Activated CD8-positive, alpha-beta memory T cell treated with anti-CD3 and anti-CD28 coated beads for 24 hours (primary cell): Measurements from ENCODE around the gene SOCS4.
"Not testable (repeated sequence)": the region's sequence is repeated elsewhere in the genome, so short reads cannot be mapped to it uniquely, and the experiment has no call there.

Experiments used
- DNase-seq: peaks from one replicate; pipeline ENCODE4 v3.0.0-alpha.2; 2020

SOCS4 gene

DNA sequence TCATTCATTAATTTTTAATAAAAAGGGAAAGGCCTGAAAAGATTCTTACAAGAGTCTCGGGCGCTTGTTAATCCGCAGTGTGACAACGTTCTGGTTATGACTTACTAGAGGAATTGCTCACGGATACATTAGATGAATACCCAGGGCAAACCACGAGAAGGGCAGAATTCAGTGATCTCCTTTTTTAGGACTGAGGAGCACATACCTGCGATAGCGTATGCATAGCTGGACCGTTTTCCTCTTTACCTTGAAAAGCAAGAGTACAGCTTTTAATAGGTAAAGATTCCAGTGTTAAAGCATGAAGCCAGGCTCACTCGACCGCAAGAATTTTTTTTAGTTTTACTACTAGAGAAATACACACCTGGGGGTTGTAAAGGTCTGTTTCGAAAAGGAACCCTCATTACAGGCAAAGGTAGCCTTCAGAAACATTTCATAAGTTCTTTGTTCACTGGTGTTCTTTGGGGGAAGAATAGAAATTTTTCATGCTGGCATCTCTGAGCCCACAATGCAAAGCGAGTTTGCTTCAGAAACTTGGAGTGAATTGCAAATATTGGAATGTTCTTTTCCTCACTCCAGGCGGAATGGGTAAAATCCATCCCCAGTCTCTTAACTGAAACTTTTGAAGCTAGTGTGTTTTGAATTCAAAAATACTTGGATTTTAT, 25.4 kb downstream of the SOCS4 start:
- DNase-seq: no peak

DNA sequence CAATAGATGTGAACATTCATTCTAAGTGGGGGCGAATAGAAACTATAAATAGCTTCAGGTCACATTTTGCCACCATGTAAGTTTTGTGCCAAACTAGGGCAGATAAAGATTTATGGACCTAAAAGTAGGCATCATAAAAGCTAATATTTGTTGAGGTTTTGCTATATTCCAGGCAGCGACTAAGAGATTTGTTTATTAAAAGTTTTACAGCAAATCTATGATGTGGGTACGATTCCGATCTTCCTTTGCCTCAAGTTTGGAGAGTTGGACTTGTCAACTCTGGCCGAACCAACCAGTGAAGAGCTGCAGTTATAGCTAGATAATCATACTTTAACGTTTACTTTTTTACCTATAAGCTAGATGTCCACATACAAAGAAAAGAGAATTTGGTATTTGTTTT, 26.0 kb downstream of the SOCS4 start:
- no peak for DNase-seq

DNA sequence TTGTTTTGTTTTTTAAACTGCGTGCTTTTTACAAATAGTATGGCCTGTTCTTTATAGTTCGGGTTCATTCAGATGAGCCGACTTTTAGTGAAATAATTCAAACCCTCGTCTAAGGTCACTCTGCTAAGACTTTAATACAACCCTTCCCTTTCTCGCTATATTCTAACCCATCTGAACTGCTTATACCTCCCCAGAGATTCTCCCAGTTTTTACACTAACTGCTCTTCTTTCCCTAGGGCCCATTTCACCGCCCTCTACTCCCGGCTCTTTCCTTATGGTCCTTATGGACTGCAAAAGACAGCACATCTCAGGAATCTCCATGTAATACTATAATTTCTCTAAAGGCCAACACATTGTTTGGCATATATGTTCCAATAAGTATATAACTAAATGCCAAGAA, 26.5 kb downstream of the SOCS4 start:
- DNase-seq: no peak

DNA sequence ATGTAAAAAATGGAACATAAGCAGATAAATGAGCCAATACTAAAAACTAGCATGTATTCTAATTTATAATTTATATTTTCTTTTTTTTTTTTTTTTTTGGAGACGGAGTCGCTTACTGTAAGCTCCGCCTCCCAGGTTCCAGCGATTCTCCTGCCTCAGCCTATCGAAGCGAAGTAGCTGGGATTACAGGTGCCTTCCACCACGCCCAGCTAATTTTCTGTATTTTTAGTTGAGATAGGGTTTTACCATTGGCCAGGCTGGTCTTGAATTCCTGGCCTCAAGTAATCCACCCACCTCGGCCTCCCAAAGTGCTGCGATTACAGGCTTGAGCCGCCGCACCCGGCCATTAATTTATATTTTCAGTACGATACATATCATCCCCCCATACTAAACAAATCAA, 27.1 kb downstream of the SOCS4 start:
- DNase-seq: no peak

DNA sequence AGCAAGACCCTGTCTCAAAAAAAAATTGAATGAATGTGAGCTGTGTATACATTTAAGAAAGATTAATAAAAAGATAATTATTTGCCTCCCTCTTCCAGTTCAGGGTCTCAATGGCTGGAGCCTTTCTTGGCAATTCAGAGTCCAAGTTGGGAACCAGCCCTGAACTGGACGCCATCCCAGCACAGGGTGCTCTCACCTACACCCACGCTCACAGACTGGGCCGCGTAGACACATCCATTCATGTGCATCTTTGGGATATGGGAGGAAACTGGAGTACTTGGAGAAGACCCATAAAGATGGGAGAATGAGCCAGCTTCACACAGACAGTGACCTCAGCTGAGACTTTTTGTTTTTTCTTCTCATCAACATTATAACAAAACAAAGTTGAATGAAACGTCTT, 30.9 kb downstream of the SOCS4 start:
- no peak for DNase-seq

DNA sequence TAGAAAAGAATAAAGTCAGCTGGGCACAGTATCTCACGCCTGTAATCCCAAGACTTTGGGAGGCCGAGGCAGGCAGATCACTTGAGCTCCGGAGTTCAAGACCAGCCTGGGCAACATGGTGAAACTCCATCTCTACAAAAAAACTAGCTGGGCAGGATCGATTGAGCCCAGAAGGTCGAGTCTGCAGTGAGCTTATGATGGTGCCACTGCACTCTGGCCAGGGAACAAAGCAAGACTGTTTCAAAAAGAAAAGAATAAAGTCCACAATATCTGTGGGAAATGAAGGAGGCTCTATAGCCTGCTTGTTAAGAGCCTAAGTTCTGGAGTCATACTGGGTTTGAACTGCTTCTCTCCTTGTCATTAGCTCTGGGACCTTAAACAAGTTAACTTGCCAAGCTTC, 32.3 kb downstream of the SOCS4 start:
- DNase-seq: no peak

DNA sequence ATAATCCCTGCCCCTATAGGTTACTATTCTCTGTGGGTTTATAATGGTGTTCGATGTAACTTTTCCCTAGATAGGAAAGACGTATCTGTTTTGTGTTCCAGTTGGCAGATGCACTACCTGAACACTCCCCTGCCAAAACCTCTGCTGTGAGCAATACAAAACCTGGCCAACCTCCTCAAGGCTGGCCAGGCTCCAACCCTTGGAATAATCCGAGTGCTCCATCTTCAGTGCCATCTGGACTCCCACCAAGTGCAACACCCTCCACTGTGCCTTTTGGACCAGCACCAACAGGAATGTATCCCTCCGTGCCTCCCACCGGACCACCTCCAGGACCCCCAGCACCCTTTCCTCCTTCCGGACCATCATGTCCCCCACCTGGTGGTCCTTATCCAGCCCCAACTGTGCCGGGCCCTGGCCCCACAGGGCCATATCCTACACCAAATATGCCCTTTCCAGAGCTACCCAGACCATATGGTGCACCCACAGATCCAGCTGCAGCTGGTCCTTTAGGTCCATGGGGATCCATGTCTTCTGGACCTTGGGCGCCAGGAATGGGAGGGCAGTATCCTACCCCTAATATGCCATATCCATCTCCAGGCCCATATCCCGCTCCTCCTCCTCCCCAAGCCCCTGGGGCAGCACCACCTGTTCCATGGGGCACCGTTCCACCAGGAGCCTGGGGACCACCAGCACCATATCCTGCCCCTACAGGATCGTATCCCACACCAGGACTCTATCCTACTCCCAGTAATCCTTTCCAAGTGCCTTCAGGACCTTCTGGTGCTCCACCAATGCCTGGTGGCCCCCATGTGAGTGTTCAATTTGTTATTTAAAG, 35.7 kb downstream of the SOCS4 start:
- no peak for DNase-seq

DNA sequence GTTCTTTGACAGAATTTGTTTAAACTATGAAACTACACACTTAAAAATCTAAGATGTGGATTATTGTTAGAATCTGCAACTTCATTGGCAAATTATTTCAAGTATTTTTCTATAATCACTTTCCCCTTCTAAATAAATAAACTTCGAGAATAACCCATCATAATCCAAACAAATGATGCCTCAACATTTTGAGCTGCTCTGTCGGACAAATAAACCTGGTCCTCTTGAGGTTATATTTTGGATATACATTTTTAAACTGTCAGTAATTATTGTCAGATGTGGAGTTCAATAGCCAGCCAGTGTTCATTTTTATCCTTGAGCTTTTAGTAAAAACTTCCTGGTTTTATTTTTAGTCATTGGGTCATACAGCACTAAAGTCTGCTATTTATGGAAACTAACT, 37.9 kb downstream of the SOCS4 start:
- DNase-seq: not testable (repeated sequence)

DNA sequence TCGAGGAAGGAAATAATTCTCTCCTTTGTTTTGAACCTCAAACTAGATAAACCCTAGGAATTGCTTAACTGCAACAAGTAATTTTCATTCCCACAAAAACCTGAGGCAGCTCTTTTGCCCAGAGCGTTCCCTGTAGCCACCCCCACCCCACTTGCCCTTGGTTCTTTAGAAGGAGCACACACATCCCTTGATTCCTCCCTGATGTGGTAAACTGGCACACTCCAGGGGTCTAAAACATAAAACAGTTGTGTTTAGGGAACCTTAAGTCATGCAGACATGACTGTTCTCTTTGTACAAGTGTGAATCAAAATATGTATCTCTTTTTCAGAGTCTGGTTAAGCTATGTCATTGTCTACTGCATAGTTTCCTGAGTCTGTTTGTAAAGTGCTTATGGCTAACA, 38.4 kb downstream of the SOCS4 start:
- DNase-seq: no peak

DNA sequence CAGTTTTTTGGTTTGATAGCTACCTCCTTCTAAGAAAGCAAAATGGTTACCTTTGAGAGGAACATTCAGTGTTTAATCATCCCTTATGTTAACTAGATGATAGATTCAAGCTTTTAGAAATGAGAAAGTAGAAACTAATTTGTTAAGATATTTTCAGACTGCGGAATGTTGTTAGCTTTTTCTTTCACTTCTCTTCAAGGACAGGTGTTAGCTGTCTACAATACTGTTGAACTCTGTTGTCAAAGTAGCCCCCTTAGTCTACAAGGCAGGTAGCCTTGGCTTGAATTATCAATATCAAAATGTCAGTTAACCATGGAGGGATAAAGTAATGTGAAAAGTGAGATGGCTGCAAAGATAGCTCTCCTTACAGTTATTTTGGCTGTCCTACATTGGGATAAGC, 39.2 kb downstream of the SOCS4 start:
- DNase-seq: no peak

DNA sequence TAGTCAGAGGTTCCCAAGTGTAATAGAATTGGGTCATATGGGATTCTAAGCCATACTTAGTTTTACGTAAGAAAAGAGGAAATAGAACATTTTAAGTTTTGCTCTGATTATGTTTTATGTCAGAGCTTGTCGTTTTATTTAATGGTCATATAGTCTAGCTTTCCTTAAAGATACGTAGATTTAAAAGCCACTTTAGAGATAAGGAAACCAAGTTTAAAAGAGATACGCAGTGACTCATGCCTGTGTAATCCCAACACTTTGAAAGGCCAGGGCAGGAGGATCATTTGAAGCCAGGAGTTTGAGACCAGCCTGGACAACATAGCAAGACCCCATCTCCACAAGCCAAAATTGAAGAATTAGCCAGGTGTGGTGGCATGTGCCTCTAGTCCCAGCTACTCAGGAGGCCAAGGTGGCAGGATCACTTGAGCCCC, 44.0 kb downstream of the SOCS4 start:
- no peak for DNase-seq

DNA sequence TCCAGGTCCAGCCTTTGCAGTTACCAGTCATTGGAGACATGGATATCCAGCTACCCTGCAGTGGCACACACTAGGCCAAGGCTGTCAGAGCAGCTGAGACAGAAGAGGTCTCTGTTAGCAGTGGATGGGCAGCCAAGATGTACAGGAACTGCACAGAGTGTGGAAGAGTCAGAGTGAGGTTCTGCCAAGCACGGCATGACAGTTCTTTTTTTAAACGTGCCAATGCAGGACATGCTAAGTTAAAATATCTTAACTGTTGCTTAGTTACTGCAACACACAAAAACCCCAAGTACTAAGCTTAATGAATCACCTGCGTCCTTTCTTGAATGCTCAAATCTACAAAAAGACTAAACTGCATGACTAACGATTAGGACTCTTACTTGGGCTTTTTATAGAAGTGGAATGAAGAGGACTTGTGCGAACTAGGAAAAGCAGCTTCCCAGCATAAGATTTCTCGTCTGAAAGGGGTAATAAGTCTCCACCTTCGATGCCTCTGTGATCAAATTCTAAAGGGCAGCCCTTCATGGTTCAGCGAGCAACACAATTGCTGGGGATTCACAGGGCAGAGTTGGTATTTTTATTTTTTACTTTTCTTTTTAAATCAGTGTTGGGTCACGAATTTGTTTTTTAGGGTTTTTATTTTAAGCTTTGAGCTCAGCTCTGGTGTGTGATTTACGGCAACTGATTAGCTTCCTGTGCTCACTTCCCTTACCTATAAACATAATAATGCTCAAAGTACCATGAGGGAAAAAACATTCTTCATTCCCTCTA, 45.0 kb downstream of the SOCS4 start:
- DNase-seq: no peak

DNA sequence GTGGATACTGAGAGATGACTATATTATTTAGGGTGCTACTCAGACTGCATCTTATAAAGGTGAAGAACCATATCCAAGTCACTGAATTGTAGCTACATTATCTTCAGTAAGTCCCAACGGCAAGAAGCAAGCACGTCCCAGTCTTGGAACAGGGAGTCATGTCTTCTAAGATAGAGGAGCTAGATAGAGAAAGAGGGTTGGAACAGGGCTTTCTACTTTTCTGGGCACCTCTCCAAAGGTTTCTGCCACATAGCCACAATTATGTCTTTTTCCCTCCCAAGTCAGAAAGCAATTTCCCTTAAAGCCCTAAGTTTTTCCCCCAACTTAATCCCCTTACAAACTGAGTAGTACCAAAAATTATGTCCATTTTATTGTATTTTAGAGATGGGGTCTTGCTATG, 46.8 kb downstream of the SOCS4 start:
- DNase-seq: no peak

DNA sequence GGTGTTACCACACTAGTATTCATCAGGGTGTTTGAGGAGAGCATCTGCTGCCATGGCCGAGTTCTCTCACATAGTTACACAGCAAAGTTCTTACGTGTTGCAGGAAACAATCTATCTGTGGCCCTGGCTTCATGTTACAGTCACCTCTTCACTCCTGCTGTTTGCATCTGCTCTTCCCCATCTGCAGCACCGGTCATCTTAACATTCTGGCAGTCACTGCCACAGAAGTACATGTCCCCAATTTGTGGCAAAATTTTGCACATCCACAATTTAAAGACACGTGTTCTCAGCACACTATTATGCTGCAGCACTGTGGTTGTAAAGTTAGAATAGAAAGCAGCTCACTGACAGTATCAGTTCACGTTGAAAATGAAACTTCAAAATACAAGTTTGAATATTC, 47.6 kb downstream of the SOCS4 start:
- no peak for DNase-seq

DNA sequence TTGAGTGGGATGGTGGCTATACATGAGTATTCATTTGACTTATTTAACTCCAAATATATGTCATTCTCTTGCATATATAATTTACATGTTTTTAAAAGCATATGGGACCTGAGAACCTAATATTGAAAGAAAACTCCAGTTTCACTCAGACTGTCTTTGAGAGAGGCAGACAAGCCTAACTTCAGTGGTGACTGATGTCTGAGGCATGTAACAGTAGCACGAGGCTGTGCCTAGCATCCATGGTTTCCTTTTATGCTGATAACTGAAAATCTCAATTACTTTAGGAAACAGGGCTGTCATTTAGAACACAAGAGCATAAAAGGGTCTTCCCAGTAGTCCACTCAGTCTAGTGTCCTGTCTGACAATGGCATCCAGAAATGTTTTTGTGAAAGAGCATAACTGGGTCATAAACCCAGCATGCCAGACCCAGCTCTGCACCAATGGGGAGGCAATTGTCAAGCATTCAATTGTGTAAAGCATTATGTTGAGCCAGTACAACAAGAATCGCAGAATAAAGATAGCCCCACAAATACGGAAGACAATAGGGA, 48.7 kb downstream of the SOCS4 start:
- no peak for DNase-seq

DNA sequence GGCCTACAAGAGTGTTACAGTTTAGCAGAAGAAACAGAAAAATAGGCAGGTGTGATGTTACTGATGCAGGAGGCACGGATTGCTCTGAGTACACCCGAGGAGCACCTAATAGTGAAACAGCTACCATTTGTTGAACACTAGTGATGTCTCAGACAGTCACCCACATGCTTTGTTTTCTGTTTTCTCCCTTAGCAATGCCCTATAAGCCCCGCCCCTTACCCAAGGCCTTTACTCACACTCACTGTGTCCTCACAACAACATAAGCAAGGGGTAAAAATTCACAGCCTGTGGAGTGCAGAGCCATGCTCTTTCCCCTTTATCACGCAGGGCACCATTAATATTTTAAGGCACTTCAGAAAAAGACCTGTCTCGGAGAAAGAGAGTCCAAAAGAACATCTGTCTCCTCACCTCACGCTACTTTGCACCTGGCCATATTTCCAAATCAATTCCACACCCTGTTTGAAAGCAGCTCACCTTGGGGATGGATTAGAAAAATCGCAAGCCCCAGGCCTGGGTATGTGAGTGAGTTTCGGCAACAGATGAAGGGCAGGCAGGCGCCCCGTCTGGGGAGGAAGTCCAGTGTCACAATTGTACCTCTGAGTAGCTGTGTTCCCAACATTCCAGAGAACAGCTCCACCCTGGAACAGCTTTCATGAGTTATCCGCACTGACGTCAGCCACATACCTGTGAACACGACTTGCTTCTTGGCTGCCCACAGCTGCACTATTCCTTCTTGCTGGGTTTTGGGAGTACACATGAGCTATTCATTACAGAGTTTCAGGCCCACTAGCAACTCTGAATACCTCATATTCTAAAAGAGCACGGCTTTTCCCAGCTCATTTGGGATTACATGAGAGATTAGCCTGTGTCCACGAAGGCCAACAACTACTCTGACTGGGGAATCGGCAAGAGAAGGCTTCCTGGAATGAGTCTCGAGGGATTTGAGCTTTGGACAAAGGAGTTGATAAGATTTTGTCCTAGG, 50.4 kb downstream of the SOCS4 start:
- DNase-seq: no peak

DNA sequence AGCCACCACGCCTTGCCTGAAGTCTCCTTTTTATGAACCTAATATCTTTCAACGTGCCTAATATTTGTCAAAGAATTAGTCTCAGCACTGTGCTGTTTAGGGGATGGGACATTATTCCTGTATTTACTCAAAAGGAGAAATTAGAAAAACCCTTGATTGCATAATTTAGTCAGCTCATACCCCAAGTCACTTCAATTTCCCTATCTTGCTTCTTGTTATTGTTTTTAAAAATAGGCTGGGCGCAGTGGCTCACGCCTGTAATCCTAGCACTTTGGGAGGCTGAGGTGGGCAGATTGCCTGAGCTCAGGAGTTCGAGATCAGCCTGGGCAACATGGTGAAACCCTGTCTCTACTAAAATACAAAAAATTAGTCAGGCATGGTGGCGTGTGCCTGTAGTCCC, 52.9 kb downstream of the SOCS4 start:
- not testable (repeated sequence) for DNase-seq

DNA sequence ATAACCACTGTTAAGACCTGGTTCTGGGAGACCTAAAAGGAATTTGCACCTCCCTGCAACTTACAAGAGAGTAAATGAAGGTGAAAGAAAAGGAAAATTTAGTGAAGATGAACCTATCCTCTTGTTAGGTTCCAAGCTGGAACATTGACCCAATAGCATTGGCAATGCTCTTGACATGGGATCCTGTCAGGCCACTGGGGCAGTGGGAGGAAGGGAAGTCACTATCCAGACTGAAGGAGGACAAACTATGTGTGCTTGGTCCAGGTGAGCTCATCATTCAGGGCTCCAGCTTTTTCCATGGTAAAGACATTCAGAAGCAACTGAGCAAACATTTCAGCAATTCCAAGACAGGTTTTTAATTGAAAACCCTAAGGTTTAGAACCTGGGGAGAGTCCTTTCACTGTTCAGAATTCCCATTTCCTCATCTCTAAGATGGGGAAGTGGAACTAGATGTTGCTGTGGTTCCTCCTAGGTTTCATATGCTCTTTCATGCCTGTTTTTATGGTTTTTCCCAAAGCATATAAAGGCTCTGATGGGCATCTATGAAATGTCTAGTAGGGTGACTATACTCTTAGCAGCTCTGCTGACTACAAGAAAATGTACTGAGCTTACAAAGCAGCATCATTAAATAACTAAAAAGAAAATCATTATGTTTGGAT, 57.5 kb downstream of the SOCS4 start:
- DNase-seq: no peak

DNA sequence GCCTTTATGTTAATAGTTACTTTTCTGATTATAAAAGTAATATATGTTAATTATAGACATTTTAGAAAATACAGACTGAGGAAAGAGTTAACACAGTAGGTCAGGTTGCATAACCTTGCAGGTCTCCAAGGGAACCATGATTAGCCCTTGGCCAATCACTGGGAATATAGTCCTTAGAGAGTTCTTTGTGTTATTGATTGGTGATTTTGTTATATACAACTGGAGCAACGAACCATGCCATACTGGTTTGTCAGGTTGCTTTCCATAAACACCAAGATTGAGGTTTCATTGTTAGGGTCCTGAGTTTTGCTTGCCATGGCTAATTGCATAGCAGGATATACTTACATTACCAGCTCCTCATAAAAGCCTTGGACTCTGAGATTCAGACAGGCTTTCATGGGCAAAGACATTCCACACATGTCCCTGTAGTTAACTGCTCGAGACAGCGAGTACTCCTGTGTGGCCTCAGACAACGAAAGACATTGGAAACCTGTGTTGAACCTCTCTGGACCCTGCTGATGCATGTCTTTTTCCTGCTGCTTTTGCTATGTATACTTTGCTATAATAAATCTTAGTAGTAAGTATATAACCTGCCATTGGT, 58.1 kb downstream of the SOCS4 start:
- no peak for DNase-seq

DNA sequence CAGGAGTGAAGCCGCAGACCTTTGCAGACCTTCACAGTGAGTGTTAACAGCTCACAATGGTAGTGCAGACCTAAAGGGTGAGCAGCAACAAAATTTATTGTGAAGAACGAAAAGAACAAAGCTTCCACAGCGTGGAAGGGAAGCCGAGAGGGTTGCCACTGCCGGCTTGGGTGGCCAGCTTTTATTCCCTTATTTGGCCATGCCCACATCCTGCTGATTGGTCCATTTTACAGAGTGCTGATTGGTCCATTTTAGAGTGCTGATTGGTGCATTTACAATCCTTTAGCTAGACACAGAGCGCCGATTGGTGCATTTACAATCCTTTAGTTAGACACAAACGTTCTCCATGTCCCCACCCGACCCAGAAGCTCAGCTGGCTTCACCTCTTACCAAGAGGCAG, 59.9 kb downstream of the SOCS4 start:
- no peak for DNase-seq

DNA sequence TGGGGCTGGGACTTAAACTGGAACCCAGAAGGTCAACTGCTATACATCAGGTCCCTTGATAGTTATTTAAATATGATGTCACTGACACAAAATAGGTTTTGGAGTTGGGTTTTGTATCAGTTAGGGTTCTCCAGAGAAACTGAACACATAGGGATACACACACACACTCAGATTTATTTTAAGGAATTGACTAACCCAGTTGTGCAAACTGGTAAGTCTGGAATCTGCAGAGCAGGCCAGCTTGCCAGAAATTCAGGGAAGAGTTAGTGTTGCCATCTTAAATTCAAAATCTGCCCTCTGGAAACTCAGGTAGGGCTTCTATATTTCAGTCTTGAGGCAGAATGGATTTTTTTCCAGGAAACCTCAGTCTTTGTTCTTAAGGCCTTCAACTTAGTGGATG, 61.3 kb downstream of the SOCS4 start:
- DNase-seq: no peak
